Mesothelial cell of epicardium (in vitro differentiated cells): Measurements from ENCODE around the gene TAS2R50. TPM values are rescaled to one million over a fixed set of nuclear protein-coding genes. Genes with fewer than 3 reads are reported as not detected.

Experiments
- DNase-seq, 2 experiments: peaks; one replicate each; pipeline ENCODE4 v3.0.0; 2021; ENCODE audit warnings: low spot score in 2 of 2; ENCODE audit not compliant: unreplicated experiment in 2 of 2
- H3K27ac Mint-ChIP-seq: 2 replicates; pipeline ENCODE4 v1.8.0; 2021; ENCODE audit warnings: mixed read lengths
- H3K27me3 Mint-ChIP-seq: 2 replicates; pipeline ENCODE4 v1.8.0; 2021; ENCODE audit warnings: low read depth, mixed read lengths
- H3K36me3 Mint-ChIP-seq: 2 replicates; pipeline ENCODE4 v1.8.0; 2021; ENCODE audit warnings: mixed read lengths
- H3K4me1 Mint-ChIP-seq: 2 replicates; pipeline ENCODE4 v1.8.0; 2021; ENCODE audit warnings: mixed read lengths
- H3K4me3 Mint-ChIP-seq: 2 replicates; pipeline ENCODE4 v1.8.0; 2021; ENCODE audit warnings: mild to moderate bottlenecking, moderate library complexity, mixed read lengths
- H3K9me3 Mint-ChIP-seq: 2 replicates; pipeline ENCODE4 v1.8.0; 2021; ENCODE audit warnings: mixed read lengths
- CTCF ChIP-seq: fragments of 200-600 bp; sonication (generic); IDR thresholded peaks from one replicate; pipeline ENCODE4 v1.5.0; 2021; ENCODE audit warnings: antibody characterized with exemption; ENCODE audit not compliant: unreplicated experiment
- total RNA-seq: library from RNA; stranded (reverse); gene quantifications from 3 replicates; pipeline ENCODE4 v1.2.1, GENCODE V29; 2021

TAS2R50 gene
- total RNA-seq, 1 donor from 2014 or later = 3.4 TPM

GRCh38 chr12:10939163-10939562, 47.5 kb downstream of the TAS2R50 start, which contains the start of gene TAS2R14:
Gene TAS2R14, minus strand, starts transcription at chr12:10939263. Its CDS starts 56 bp downstream, at chr12:10939207.
- H3K27me3 Mint-ChIP-seq = no peaks in the 10 kb centered on the region
- H3K27ac Mint-ChIP-seq = no peak within 1 kb of the TSS
- H3K36me3 Mint-ChIP-seq = peaks cover 6% of the 10 kb centered on the region
- DNase-seq = no peak
- H3K4me3 Mint-ChIP-seq = no peak within 1 kb of the TSS
- H3K9me3 Mint-ChIP-seq = peaks cover 10% of the 10 kb centered on the region
- H3K4me1 Mint-ChIP-seq = no peaks in the 10 kb centered on the region
- TF ChIP-seq CTCF = no peak

GRCh38 chr12:10936506-10936905, 50.2 kb downstream of the TAS2R50 start:
- no peaks in the 10 kb centered on the region for H3K4me1 Mint-ChIP-seq
- TF ChIP-seq CTCF = no peak
- H3K9me3 Mint-ChIP-seq = no peaks in the 10 kb centered on the region
- no peak overlapping the region for H3K27ac Mint-ChIP-seq
- no peak for DNase-seq
- H3K27me3 Mint-ChIP-seq = no peaks in the 10 kb centered on the region
- H3K36me3 Mint-ChIP-seq = no peaks in the 10 kb centered on the region
- no peak overlapping the region for H3K4me3 Mint-ChIP-seq

Other genes starting within 250 kb of the TAS2R50 start
- 0.20 to 0.40 TPM (median 0.20 TPM) in 3 replicates for gene TAS2R7, start 184.3 kb downstream of the TAS2R50 start, total RNA-seq
- gene TAS2R8, start 179.6 kb downstream of the TAS2R50 start, total RNA-seq = 0.18 to 0.42 TPM (median 0.29 TPM) in 3 replicates
- gene TAS2R9, start 176.7 kb downstream of the TAS2R50 start, total RNA-seq = 0.50 to 0.64 TPM (median 0.56 TPM) in 3 replicates
- 2.5 to 3.2 TPM (median 2.7 TPM) in 3 replicates for gene TAS2R10, start 160.6 kb downstream of the TAS2R50 start, total RNA-seq
- gene PRR4, start 137.4 kb downstream of the TAS2R50 start, total RNA-seq = 5.4 to 7.2 TPM (median 5.4 TPM) in 3 replicates
- gene PRH1, start 102.7 kb downstream of the TAS2R50 start, total RNA-seq = 30.3 to 44.9 TPM (median 32.6 TPM) in 3 replicates
- gene TAS2R13, start 77.3 kb downstream of the TAS2R50 start, total RNA-seq = 3.1 to 3.8 TPM (median 3.5 TPM) in 3 replicates
- not detected in 3 replicates for gene PRH2, start 57.7 kb downstream of the TAS2R50 start, total RNA-seq
- 4.5 to 6.7 TPM (median 5.4 TPM) in 3 replicates for gene TAS2R14, start 47.6 kb downstream of the TAS2R50 start, total RNA-seq
- gene TAS2R20, start 11.4 kb upstream of the TAS2R50 start, total RNA-seq = 3.8 to 5.0 TPM (median 4.8 TPM) in 3 replicates
- gene TAS2R19, start 35.7 kb upstream of the TAS2R50 start, total RNA-seq = 8.0 to 9.5 TPM (median 8.5 TPM) in 3 replicates
- 9.3 to 9.7 TPM (median 9.5 TPM) in 3 replicates for gene TAS2R31, start 44.5 kb upstream of the TAS2R50 start, total RNA-seq
- 3.8 to 3.9 TPM (median 3.9 TPM) in 3 replicates for gene TAS2R46, start 75.4 kb upstream of the TAS2R50 start, total RNA-seq
- gene TAS2R43, start 105.4 kb upstream of the TAS2R50 start, total RNA-seq = 1.9 to 2.9 TPM (median 2.2 TPM) in 3 replicates
- 5.4 to 7.2 TPM (median 6.2 TPM) in 3 replicates for gene TAS2R30, start 147.7 kb upstream of the TAS2R50 start, total RNA-seq
- gene SMIM10L1, start 184.3 kb upstream of the TAS2R50 start, total RNA-seq = 11.8 to 12.6 TPM (median 12.3 TPM) in 3 replicates
- not detected in 3 replicates for gene TAS2R42, start 200.0 kb upstream of the TAS2R50 start, total RNA-seq